ENCODE measurements around the gene WEE2.

The WEE2 gene

DNA sequence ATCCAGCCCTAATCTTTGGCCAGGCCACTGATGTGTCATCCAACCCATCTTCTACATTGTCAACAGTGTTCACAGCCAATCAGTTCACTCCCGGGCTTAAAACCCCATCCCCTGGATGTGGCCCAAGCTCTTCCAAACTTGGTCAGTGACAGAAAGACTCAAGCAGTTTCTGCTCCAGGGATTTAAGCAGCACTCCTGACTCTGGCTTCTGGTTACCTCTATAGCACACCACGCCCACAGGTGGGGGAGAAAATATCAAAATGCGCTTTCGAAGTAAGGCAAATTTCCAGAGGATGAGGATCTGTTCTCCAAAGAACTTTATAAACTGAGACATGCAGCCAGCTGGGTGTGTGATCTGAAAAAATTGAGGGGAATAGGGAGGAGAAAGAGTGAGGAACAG lies 42.1 kb upstream of the WEE2 start:
- Histone ChIP-seq H3K9me3 (ENCODE audit: insufficient read depth, low read length) (no peaks in the 10 kb centered on the region), H3K36me3 (ENCODE audit: low read length) (no peaks in the 10 kb centered on the region), H3K9me2 (replicated peaks; ENCODE audit: insufficient read depth, low read length) (no peaks in the 10 kb centered on the region), H2AFZ (ENCODE audit: low read depth, low read length, severe bottlenecking) (no peak overlapping the region), H4K20me1 (ENCODE audit: low read depth, low read length) (no peaks in the 10 kb centered on the region), H3K4me3 (ENCODE audit: insufficient read depth, low read length, poor library complexity, severe bottlenecking) (no peak overlapping the region), H3K9ac (ENCODE audit: low read length) (no peak overlapping the region), H3K4me2 (ENCODE audit: low read depth, low read length, poor library complexity, severe bottlenecking) (no peak overlapping the region), H3K27ac (ENCODE audit: low read depth, low read length) (no peak overlapping the region), H3K79me2 (ENCODE audit: insufficient read depth, low read length) (no peaks in the 10 kb centered on the region), H3K27me3 (ENCODE audit: low read length) (no peaks in the 10 kb centered on the region), H3F3A (ENCODE audit: insufficient read depth) (no peaks in the 10 kb centered on the region)
- TF ChIP-seq EZH2phosphoT487 (conservative IDR thresholded peaks at IDR 0.05; ENCODE audit: low read length) = no peak
- TF ChIP-seq, protein P1, sequence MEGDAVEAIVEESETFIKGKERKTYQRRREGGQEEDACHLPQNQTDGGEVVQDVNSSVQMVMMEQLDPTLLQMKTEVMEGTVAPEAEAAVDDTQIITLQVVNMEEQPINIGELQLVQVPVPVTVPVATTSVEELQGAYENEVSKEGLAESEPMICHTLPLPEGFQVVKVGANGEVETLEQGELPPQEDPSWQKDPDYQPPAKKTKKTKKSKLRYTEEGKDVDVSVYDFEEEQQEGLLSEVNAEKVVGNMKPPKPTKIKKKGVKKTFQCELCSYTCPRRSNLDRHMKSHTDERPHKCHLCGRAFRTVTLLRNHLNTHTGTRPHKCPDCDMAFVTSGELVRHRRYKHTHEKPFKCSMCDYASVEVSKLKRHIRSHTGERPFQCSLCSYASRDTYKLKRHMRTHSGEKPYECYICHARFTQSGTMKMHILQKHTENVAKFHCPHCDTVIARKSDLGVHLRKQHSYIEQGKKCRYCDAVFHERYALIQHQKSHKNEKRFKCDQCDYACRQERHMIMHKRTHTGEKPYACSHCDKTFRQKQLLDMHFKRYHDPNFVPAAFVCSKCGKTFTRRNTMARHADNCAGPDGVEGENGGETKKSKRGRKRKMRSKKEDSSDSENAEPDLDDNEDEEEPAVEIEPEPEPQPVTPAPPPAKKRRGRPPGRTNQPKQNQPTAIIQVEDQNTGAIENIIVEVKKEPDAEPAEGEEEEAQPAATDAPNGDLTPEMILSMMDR (IDR thresholded peaks at IDR 0.05; ENCODE audit: insufficient read depth, low read length, poor library complexity, severe bottlenecking) = no peak

DNA sequence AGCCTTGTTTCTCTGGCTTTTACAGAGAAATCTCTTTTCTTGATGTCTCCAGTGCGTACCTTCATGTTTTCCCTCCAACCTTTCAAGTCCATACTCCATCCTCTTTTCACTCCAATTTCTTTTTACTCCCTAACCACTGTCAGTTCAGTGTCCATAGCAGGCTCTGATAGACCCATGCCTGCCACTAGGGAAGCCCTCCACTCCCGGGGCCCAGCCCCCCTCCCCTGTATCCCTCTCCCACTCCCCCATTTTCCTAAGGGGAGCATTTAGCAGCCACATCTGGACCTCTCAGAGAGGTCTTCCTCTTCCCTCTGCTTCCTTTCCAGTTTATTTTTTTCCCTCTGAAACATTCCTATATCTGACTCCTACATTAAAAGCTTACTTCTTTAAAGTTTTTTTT lies 39.3 kb upstream of the WEE2 start:
- H3K9me2 ChIP-seq (replicated peaks; ENCODE audit: insufficient read depth, low read length) = no peaks in the 10 kb centered on the region

DNA sequence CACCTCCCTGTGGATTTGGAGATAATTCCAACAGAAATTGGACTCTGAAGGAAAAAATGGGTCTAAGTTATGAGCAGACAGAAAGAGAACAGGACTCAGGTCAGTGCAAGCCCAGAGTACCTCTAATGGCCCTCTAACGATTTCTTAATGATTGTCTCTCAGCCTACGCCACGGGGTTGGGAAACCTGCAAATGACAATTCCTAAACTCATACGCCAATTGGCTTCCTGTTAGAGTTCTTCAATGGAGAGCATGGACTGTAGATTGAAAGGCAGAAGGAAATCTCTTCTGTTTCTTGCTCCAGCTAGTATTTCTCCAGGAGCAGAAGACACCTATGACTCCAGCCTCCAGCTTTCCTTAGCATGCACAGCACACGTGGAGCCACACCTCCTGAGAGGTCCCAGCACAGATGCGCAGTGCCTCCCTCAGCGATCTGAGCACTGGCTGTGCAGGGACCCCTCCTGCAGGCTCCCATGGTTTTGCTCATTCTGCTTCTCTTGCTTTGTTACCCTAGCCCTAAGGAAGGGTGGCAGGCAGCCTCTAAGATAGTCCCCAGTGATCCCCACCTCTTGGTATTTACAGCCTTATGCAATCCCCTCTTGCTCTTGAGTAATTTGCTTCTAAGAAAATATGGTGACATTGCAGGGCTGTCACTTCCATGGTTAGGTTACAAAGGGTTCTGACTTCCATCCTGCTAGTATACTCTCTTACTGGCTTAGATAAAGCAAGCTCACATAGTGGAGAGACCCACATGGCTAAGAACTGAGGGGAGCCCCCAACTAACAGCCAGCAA lies 36.3 kb upstream of the WEE2 start:
- H2AFZ ChIP-seq (ENCODE audit: low read depth, low read length, severe bottlenecking) = no peak overlapping the region
- H3K4me3 ChIP-seq (ENCODE audit: insufficient read depth, low read length, poor library complexity, severe bottlenecking) = no peak overlapping the region
- H3K27me3 ChIP-seq (ENCODE audit: low read length) = no peaks in the 10 kb centered on the region
- H3K79me2 ChIP-seq (ENCODE audit: insufficient read depth, low read length) = no peaks in the 10 kb centered on the region
- H3K4me2 ChIP-seq (ENCODE audit: low read depth, low read length, poor library complexity, severe bottlenecking) = no peak overlapping the region
- H4K20me1 ChIP-seq (ENCODE audit: low read depth, low read length) = no peaks in the 10 kb centered on the region
- no peaks in the 10 kb centered on the region for H3F3A ChIP-seq (ENCODE audit: insufficient read depth)
- H3K27ac ChIP-seq (ENCODE audit: low read depth, low read length) = no peak overlapping the region
- H3K9me3 ChIP-seq (ENCODE audit: insufficient read depth, low read length) = no peaks in the 10 kb centered on the region
- H3K9me2 ChIP-seq (replicated peaks; ENCODE audit: insufficient read depth, low read length) = no peaks in the 10 kb centered on the region
- no peaks in the 10 kb centered on the region for H3K36me3 ChIP-seq (ENCODE audit: low read length)
- no peak overlapping the region for H3K9ac ChIP-seq (ENCODE audit: low read length)
- no peak for TF ChIP-seq EZH2phosphoT487 (conservative IDR thresholded peaks at IDR 0.05; ENCODE audit: low read length)
- TF ChIP-seq, protein P1 (IDR thresholded peaks at IDR 0.05; ENCODE audit: insufficient read depth, low read length, poor library complexity, severe bottlenecking) = no peak

More for the DNA sequence above, 39.3 kb upstream of the WEE2 start:
- H3K4me2 ChIP-seq (ENCODE audit: low read depth, low read length, poor library complexity, severe bottlenecking) = no peak overlapping the region
- no peaks in the 10 kb centered on the region for H3K79me2 ChIP-seq (ENCODE audit: insufficient read depth, low read length)
- no peak for TF ChIP-seq EZH2phosphoT487 (conservative IDR thresholded peaks at IDR 0.05; ENCODE audit: low read length)
- TF ChIP-seq, protein P1 (IDR thresholded peaks at IDR 0.05; ENCODE audit: insufficient read depth, low read length, poor library complexity, severe bottlenecking) = no peak
- H3K27me3 ChIP-seq (ENCODE audit: low read length) = no peaks in the 10 kb centered on the region
- H3F3A ChIP-seq (ENCODE audit: insufficient read depth) = no peaks in the 10 kb centered on the region
- no peaks in the 10 kb centered on the region for H4K20me1 ChIP-seq (ENCODE audit: low read depth, low read length)
- H3K4me3 ChIP-seq (ENCODE audit: insufficient read depth, low read length, poor library complexity, severe bottlenecking) = no peak overlapping the region
- no peak overlapping the region for H3K9ac ChIP-seq (ENCODE audit: low read length)
- H3K36me3 ChIP-seq (ENCODE audit: low read length) = no peaks in the 10 kb centered on the region
- H2AFZ ChIP-seq (ENCODE audit: low read depth, low read length, severe bottlenecking) = no peak overlapping the region
- H3K27ac ChIP-seq (ENCODE audit: low read depth, low read length) = no peak overlapping the region
- no peaks in the 10 kb centered on the region for H3K9me3 ChIP-seq (ENCODE audit: insufficient read depth, low read length)
